Uterus (tissue), 4 donors: ENCODE data around the gene BCL2L11. TPM values are rescaled to one million over a fixed set of nuclear protein-coding genes. Genes with fewer than 3 reads are reported as not detected.

Experiments used
- DNase-seq, 2 donors: peaks; one replicate each; pipeline ENCODE4 v3.0.0-alpha.2; 2019 to 2020
- H3K27ac ChIP-seq, 2 donors: fragments of 200-600 bp; sonication (generic); 1 replicate in 1 of 2; 2 replicates in 1 of 2; pipeline ENCODE4 v1.5.1; 2016 to 2018
- H3K27me3 ChIP-seq, 2 donors: fragments of 200-600 bp; sonication (generic); one replicate each; pipeline ENCODE4 v1.5.1; 2018 to 2019; ENCODE audit warnings: control low read depth in 1 of 2
- H3K36me3 ChIP-seq, 2 donors: fragments of 200-600 bp; sonication (generic); one replicate each; pipeline ENCODE4 v1.5.1; 2019; ENCODE audit warnings: control low read depth in 1 of 2
- H3K4me1 ChIP-seq, 2 donors: fragments of 200-600 bp; sonication (generic); one replicate each; pipeline ENCODE4 v1.5.1; 2018 to 2019; ENCODE audit warnings: control low read depth in 1 of 2
- H3K4me3 ChIP-seq, 2 donors: fragments of 200-600 bp; sonication (generic); 1 replicate in 1 of 2; 2 replicates in 1 of 2; pipeline ENCODE4 v1.5.1; 2018 to 2019; ENCODE audit warnings: mild to moderate bottlenecking in 1 of 2
- H3K9me3 ChIP-seq, 2 donors: fragments of 200-600 bp; sonication (generic); one replicate each; pipeline ENCODE4 v1.5.1; 2019; ENCODE audit warnings: control low read depth in 1 of 2
- POLR2A ChIP-seq, 2 donors: fragments of 450-650 bp; IDR thresholded peaks; one replicate each; pipeline ENCODE4 v1.6.1; 2016; ENCODE audit warnings: antibody characterized with exemption in 2 of 2, mild to moderate bottlenecking in 1 of 2, moderate library complexity in 1 of 2
- intact Hi-C: fragments of 100-400 bp; cut with DNase I; formaldehyde crosslinking; loops from one replicate; pipeline ENCODE4 v1.15.1; 2023; ENCODE audit warnings: low total_unique reads
- total RNA-seq, 4 donors: library from RNA; depleted of rRNA in 3 of 4; stranded (reverse); fragments of >200 nt in 3 of 4; gene quantifications; one replicate each; pipeline versions ENCODE4 v1.1.0 to v1.2.4, GENCODE V29; 2014 to 2023
- TF ChIP-seq, protein P1 (sequence below), 4 experiments: fragments of 200-600 bp in 2 of 4; fragments of 450-650 bp in 2 of 4; sonication (generic) in 2 of 4; IDR thresholded peaks; one replicate each; pipeline ENCODE4 v1.5.1; 2016 to 2019; ENCODE audit warnings: antibody characterized with exemption in 4 of 4, mild to moderate bottlenecking in 2 of 4, moderate library complexity in 1 of 4
- donor health status: DM: yes; HTN: yes; CAD: no.

BCL2L11 gene
- total RNA-seq, 4 donors from 2014 or later = 2.0 to 21.8 (median 15.4) TPM

DNA sequence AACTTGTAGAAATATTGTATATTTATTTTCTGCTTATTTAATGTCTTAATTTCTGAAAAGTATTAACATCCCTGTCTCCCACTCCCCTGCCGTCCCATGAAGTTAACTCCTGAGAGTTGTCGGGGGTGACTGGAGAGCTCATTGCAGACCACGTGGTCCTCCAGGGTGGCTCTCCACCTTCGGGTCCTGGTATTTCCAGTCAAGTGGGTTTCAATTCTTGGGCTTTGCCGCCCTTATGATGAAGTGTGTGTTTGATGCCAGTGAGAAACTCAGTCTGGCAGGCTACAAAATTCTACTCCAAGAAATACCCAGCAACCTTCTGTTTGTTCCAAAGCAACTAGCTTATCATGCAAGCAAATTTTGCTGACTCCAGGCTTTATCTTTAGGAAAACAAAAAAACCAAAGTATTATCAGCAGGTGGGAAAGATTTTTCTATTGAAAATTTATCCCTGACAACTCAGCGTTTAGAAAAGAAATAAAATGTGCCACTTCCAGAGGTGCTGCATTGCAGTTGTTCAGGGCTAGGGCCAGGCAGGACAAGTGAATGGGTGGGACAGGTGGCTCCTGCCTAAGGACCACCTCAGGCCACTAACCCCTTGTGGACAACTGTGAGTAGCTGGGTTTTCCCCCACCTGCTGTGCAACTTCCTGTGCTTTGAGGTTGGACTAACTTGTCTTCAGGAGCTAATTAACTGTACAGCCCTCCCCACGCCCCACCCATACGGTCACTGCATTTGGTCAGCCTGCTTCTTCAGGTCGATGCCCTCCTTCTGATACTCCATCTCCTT lies 46.6 kb downstream of the BCL2L11 start:
- DNase-seq = no peak
- intact Hi-C loops = no loop called here
- Histone ChIP-seq H3K4me3 (no peak overlapping the region), H3K4me1 (no peaks in the 10 kb centered on the region), H3K27ac (no peak overlapping the region), H3K36me3 (no peaks in the 10 kb centered on the region), H3K9me3 (no peaks in the 10 kb centered on the region), H3K27me3 (no peaks in the 10 kb centered on the region)
- TF ChIP-seq POLR2A (IDR thresholded peaks at IDR 0.05) = no peak

DNA sequence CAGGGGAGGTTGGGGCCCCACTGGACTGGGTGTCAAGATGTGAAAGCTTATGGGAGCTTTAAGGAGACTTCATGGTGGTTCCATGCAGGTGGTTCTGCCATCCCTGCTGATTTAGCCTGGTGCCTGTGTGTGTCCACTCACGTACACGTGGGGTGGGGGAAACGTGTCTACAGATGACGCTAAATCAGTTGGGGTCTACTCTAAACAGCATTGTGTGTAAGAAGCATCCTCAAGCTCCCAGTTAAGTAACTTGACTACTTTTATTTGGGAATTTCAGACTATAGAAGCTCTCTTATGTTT lies 47.1 kb downstream of the BCL2L11 start:
- Histone ChIP-seq H3K4me1 (no peaks in the 10 kb centered on the region), H3K27me3 (no peaks in the 10 kb centered on the region), H3K9me3 (no peaks in the 10 kb centered on the region), H3K4me3 (no peak overlapping the region), H3K27ac (no peak overlapping the region), H3K36me3 (no peaks in the 10 kb centered on the region)
- intact Hi-C loops = no loop called here
- no peak for TF ChIP-seq POLR2A (IDR thresholded peaks at IDR 0.05)
- TF ChIP-seq, protein P1, sequence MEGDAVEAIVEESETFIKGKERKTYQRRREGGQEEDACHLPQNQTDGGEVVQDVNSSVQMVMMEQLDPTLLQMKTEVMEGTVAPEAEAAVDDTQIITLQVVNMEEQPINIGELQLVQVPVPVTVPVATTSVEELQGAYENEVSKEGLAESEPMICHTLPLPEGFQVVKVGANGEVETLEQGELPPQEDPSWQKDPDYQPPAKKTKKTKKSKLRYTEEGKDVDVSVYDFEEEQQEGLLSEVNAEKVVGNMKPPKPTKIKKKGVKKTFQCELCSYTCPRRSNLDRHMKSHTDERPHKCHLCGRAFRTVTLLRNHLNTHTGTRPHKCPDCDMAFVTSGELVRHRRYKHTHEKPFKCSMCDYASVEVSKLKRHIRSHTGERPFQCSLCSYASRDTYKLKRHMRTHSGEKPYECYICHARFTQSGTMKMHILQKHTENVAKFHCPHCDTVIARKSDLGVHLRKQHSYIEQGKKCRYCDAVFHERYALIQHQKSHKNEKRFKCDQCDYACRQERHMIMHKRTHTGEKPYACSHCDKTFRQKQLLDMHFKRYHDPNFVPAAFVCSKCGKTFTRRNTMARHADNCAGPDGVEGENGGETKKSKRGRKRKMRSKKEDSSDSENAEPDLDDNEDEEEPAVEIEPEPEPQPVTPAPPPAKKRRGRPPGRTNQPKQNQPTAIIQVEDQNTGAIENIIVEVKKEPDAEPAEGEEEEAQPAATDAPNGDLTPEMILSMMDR (IDR thresholded peaks at IDR 0.05) = no peak
- no peak for DNase-seq

DNA sequence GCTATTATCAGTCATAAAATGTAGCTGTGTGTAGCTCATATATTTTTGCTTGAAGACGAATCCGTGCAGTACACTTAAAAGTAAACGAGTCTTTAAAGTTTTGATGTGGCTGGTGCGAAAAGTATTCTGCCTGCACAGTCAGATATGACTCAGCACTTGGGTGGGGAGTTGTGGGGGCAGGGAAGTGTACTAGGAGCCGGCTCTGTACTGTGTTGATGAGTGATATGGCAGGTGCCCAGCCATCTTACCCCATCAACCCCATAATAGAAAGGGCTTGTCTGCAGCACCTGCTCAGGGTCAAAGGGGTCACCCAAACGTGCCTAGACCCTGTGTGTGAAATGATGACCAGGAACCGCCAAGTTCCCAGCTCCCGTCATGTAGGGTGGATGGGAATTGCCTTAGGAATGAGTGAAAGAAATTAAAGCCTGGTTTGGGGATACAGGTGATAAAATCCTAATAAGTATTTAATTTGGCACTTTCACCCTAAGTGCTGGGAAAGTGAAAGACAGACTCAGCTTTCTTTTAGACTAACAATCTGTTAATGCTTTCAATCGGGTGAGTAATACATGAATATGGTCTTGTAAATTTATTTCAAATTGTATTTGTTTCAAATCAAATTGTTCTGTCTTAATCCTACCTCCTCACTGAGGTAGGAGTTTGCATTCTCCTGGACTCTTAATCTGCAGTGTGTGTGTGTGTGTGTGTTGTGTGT lies 48.0 kb downstream of the BCL2L11 start:
- peak in 1 of 2 donors; percentile 39 for DNase-seq
- no peaks in the 10 kb centered on the region for H3K27me3 ChIP-seq
- TF ChIP-seq, protein P1 (IDR thresholded peaks at IDR 0.05) = no peak
- TF ChIP-seq POLR2A (IDR thresholded peaks at IDR 0.05) = no peak
- H3K4me1 ChIP-seq = no peaks in the 10 kb centered on the region
- no peaks in the 10 kb centered on the region for H3K9me3 ChIP-seq
- H3K27ac ChIP-seq = no peak overlapping the region
- intact Hi-C loops = no loop called here
- no peaks in the 10 kb centered on the region for H3K36me3 ChIP-seq
- no peak overlapping the region for H3K4me3 ChIP-seq

DNA sequence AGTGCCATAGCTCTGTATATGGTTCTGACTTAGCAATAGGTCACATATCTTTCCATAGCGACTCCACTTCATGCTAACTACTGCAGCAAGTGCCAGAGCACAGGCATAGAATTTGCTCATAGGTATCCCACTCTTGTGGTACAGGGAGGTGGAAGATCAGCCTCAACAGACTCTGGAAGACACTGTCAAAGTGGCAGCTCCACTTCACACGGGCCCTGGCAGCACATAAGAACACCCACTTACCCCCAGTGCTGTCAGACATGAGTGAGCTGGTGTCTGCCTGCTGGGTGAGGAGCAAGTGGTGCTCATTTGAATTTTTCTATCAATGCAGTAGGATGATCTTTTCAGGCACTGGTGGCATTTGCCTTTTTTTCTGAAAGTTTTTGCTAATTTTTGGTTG lies 48.6 kb downstream of the BCL2L11 start:
- DNase-seq = no peak
- no peak overlapping the region for H3K27ac ChIP-seq
- H3K27me3 ChIP-seq = no peaks in the 10 kb centered on the region
- no peaks in the 10 kb centered on the region for H3K4me1 ChIP-seq
- H3K36me3 ChIP-seq = no peaks in the 10 kb centered on the region
- intact Hi-C loops = no loop called here
- H3K9me3 ChIP-seq = no peaks in the 10 kb centered on the region
- no peak overlapping the region for H3K4me3 ChIP-seq
- TF ChIP-seq POLR2A (IDR thresholded peaks at IDR 0.05) = no peak
- TF ChIP-seq, protein P1 (IDR thresholded peaks at IDR 0.05) = no peak

DNA sequence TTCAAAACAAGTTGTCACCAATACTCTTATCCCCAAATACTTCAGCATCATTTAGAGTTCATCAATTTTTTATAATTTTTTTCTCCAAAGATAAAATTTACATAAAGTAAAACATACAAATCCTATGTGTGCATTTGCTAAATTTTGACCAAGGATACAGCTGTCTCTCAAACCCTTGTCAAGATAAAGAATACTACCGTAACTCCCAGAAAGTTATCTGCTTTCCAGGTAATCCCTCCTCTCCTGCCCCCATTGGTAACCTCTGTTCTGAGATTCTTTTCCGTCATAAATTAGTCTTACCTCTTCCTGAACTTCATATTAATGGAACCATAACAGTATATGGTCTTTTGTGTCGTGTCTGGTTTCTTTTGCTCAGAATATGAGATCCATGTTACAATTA lies 49.2 kb downstream of the BCL2L11 start:
- Histone ChIP-seq H3K4me1 (no peaks in the 10 kb centered on the region), H3K27ac (no peak overlapping the region), H3K4me3 (no peak overlapping the region), H3K36me3 (no peaks in the 10 kb centered on the region), H3K27me3 (no peaks in the 10 kb centered on the region), H3K9me3 (no peaks in the 10 kb centered on the region)
- intact Hi-C loops = no loop called here
- DNase-seq = no peak
- TF ChIP-seq, protein P1 (IDR thresholded peaks at IDR 0.05) = no peak
- no peak for TF ChIP-seq POLR2A (IDR thresholded peaks at IDR 0.05)
